MCF 10A (cell line): ENCODE measurements around the gene DHX57. TPM values are rescaled to one million over a fixed set of nuclear protein-coding genes. Genes with fewer than 3 reads are reported as not detected.
"Not testable (repeated sequence)": the region's sequence is repeated elsewhere in the genome, so short reads cannot be mapped to it uniquely, and the experiment has no call there.

Source experiments
- BruUV-seq: library from RNA; stranded (reverse); fragments of 400-500 nt; replicated peaks from 2 replicates; lab custom pipeline; 2021; lab: Mats Ljungman, UMichigan
- CTCF ChIA-PET: fragments of 300-600 bp; sonication (Branson Sonifier 250); formaldehyde crosslinking; extraction: SDS; loops from one replicate; lab custom pipeline; 2021; ENCODE audit warnings: antibody characterized with exemption, inconsistent platforms; lab: Yijun Ruan, JAX
- POLR2A ChIA-PET: fragments of 300-600, 350-650 bp; sonication (Branson Sonifier 250); formaldehyde crosslinking; extraction: SDS; loops from one replicate; lab custom pipeline; 2020; ENCODE audit warnings: antibody characterized with exemption, inconsistent platforms; lab: Yijun Ruan, JAX
- DNase-seq: peaks from one replicate; pipeline ENCODE4 v3.0.0-alpha.2; 2018; ENCODE audit not compliant: unreplicated experiment
- H3K27ac Mint-ChIP-seq: one replicate; pipeline ENCODE4 v1.8.0; 2022; ENCODE audit warnings: mild to moderate bottlenecking, low read depth, mixed read lengths; ENCODE audit not compliant: unreplicated experiment
- H3K27me3 Mint-ChIP-seq: one replicate; pipeline ENCODE4 v1.8.0; 2022; ENCODE audit warnings: mixed read lengths; ENCODE audit not compliant: insufficient read depth, unreplicated experiment
- H3K36me3 Mint-ChIP-seq: one replicate; pipeline ENCODE4 v1.8.0; 2022; ENCODE audit warnings: mild to moderate bottlenecking, moderate library complexity, mixed read lengths; ENCODE audit not compliant: insufficient read depth, unreplicated experiment
- H3K4me1 Mint-ChIP-seq: one replicate; pipeline ENCODE4 v1.8.0; 2022; ENCODE audit warnings: mixed read lengths; ENCODE audit not compliant: insufficient read depth, unreplicated experiment
- H3K4me3 Mint-ChIP-seq: one replicate; pipeline ENCODE4 v1.8.0; 2022; ENCODE audit warnings: mild to moderate bottlenecking, moderate library complexity, mixed read lengths; ENCODE audit not compliant: unreplicated experiment
- H3K9me3 Mint-ChIP-seq: one replicate; pipeline ENCODE4 v1.8.0; 2022; ENCODE audit warnings: mixed read lengths; ENCODE audit not compliant: unreplicated experiment
- intact Hi-C: fragments of 100-400 bp; cut with micrococcal nuclease; formaldehyde crosslinking; loops from 2 replicates; pipeline ENCODE4 v1.14.1; 2022
- total RNA-seq: library from RNA; stranded (reverse); gene quantifications from 2 replicates; pipeline ENCODE4 v1.2.3, GENCODE V29; 2022
- TF ChIP-seq, protein P1 (sequence below): fragments of 200-600 bp; IDR thresholded peaks from one replicate; pipeline ENCODE4 v1.8.0; 2022; ENCODE audit warnings: antibody characterized with exemption, mild to moderate bottlenecking; ENCODE audit not compliant: unreplicated experiment

Gene DHX57
- total RNA-seq, 1 experiment from 2014 or later = 21.3 TPM

DNA sequence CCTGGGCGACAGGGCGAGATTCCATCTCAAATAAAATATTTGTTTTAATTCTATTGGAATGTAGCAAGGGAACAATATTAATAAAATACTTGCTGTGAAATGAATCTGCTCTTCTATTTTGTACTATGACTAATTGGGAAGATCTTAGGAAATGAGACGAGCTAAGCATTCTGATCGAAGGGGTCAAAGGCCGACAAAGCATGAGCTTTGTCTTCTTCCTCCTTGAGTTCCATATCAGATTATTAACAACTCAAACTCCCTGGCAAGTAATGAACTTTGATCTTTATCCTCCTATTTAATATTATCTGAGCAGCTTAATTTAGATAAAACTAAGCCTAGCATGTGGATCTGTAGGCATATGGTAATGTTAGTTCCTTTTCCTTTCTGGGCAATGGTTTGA is 82.2 kb downstream of the DHX57 start:
- TF ChIP-seq, protein P1, sequence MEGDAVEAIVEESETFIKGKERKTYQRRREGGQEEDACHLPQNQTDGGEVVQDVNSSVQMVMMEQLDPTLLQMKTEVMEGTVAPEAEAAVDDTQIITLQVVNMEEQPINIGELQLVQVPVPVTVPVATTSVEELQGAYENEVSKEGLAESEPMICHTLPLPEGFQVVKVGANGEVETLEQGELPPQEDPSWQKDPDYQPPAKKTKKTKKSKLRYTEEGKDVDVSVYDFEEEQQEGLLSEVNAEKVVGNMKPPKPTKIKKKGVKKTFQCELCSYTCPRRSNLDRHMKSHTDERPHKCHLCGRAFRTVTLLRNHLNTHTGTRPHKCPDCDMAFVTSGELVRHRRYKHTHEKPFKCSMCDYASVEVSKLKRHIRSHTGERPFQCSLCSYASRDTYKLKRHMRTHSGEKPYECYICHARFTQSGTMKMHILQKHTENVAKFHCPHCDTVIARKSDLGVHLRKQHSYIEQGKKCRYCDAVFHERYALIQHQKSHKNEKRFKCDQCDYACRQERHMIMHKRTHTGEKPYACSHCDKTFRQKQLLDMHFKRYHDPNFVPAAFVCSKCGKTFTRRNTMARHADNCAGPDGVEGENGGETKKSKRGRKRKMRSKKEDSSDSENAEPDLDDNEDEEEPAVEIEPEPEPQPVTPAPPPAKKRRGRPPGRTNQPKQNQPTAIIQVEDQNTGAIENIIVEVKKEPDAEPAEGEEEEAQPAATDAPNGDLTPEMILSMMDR = no peak
- no peaks in the 10 kb centered on the region for H3K9me3 Mint-ChIP-seq
- H3K4me1 Mint-ChIP-seq = no peaks in the 10 kb centered on the region
- CTCF ChIA-PET = interaction anchor here (1.0 kb wide), 1 partner anchor 41 kb away, joined by 3 read pairs; no protein-coding TSS in a partner anchor
- no peak for DNase-seq
- no TSS peak for BruUV-seq
- H3K36me3 Mint-ChIP-seq = peaks cover 18% of the 10 kb centered on the region
- POLR2A ChIA-PET = no interaction called here
- intact Hi-C loops = no loop called here
- H3K27ac Mint-ChIP-seq = no peak overlapping the region
- H3K4me3 Mint-ChIP-seq = no peak overlapping the region
- H3K27me3 Mint-ChIP-seq = no peaks in the 10 kb centered on the region

DNA sequence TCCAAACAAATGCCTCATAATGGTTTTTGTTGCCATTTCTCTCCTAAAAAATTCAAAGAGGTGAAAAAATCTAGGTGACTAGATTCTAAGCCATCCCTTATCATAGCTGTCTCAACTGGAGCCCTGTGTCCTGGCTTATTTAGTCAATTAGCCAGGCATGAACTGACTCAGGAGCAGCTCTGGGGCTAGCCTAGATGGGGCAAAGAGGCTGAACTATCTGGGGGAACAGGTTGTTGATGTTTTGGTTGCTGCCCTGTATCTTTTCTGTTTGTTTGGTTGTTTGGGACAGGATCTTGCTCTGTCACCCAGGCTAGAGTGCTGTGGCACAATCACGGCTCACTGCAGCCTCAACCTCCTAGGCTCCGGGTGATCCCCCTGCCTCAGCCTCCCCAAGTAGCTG is 83.0 kb downstream of the DHX57 start:
- ChIA-PET POLR2A (no interaction called here), CTCF (interaction anchor here (1.0 kb wide), 1 partner anchor 41 kb away, joined by 3 read pairs; no protein-coding TSS in a partner anchor)
- no peak for DNase-seq
- TF ChIP-seq, protein P1 = no peak
- Mint-ChIP-seq H3K27ac (no peak overlapping the region), H3K9me3 (no peaks in the 10 kb centered on the region), H3K36me3 (peaks cover 11% of the 10 kb centered on the region), H3K4me1 (no peaks in the 10 kb centered on the region), H3K27me3 (no peaks in the 10 kb centered on the region), H3K4me3 (no peak overlapping the region)
- intact Hi-C loops = no loop called here
- no TSS peak for BruUV-seq

DNA sequence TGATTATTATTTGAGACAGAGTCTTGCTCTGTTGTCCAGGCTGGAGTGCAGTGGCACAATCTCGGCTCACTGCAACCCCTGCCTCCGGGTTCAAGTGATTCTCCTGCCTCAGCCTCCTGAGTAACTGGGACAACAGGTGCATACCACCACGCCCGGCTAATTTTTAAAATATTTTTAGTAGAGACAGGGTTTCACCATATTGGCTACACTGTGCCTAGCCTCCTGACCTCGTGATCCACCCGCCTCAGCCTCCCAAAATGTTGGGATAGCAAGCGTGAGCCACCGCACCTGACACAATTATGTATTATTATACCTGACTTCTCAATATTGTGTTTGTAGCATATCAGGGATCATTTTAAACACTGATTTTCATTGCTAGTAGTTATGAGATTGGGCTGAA is 83.4 kb downstream of the DHX57 start:
- H3K4me1 Mint-ChIP-seq, H3K36me3 Mint-ChIP-seq, POLR2A ChIA-PET, H3K27me3 Mint-ChIP-seq, intact Hi-C loops, DNase-seq, H3K4me3 Mint-ChIP-seq, H3K9me3 Mint-ChIP-seq, H3K27ac Mint-ChIP-seq, BruUV-seq: not testable (repeated sequence)
- CTCF ChIA-PET = interaction anchor here (1.0 kb wide), 1 partner anchor 40 kb away, joined by 3 read pairs; no protein-coding TSS in a partner anchor

DNA sequence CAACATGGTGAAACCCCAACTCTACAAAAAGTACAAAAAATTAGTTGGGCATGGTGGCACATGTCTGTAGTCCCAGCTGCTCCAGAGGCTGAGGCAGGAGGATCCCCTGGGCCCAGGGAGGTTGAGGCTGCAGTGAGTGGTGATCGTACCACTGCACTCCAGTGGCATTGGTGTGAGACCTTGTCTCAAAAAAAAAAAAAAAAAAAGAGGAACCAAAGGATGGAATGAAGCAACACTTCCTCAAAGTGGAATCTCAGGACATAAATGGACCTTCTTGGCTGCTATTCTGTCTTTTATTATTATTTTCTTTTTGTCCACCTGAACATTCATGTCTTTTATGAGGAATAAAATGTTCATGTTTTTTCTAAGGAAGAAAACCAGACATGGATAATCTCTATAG is 84.0 kb downstream of the DHX57 start:
- intact Hi-C loops = no loop called here
- no TSS peak for BruUV-seq
- Mint-ChIP-seq H3K27me3 (no peaks in the 10 kb centered on the region), H3K9me3 (no peaks in the 10 kb centered on the region), H3K4me1 (no peaks in the 10 kb centered on the region), H3K27ac (no peak overlapping the region), H3K36me3 (peaks cover under 1% of the 10 kb centered on the region), H3K4me3 (no peak overlapping the region)
- no peak for DNase-seq
- TF ChIP-seq, protein P1 = no peak
- ChIA-PET POLR2A (no interaction called here), CTCF (no interaction called here)

DNA sequence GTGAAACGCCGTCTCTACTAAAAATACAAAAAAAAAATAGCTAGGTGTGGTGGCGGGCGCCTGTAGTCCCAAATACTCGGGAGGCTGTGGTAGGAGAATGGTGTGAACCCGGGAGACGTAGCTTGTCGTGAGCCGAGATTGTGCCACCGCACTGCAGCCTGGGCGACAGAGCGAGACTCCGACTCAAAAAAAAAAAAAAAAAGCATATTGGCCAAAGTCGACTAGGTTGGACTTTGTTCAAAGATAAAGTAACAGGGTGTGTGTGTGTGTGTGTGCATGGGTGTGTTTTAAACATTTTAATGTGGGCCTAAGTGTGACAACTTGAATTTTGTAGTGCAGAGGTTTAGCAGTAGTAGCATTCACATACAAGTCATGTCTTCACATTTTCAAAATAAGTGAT is 86.0 kb downstream of the DHX57 start:
- CTCF ChIA-PET = no interaction called here
- BruUV-seq = no TSS peak
- Mint-ChIP-seq H3K27me3 (no peaks in the 10 kb centered on the region), H3K4me3 (no peak overlapping the region), H3K9me3 (no peaks in the 10 kb centered on the region), H3K36me3 (no peaks in the 10 kb centered on the region), H3K4me1 (no peaks in the 10 kb centered on the region), H3K27ac (no peak overlapping the region)
- POLR2A ChIA-PET = no interaction called here
- DNase-seq = no peak
- intact Hi-C loops = no loop called here
- TF ChIP-seq, protein P1 = no peak
